Upper lobe of right lung (tissue), 1 donor: ENCODE measurements around the gene PAX1. TPM values are rescaled to one million over a fixed set of nuclear protein-coding genes. Genes with fewer than 3 reads are reported as not detected.

Experiments
- ATAC-seq: fragments of 200-7000 bp; cut with Tn5 transposase; one replicate; pipeline ENCODE4 v1.9.1; 2020; ENCODE audit warnings: mild to moderate bottlenecking, moderate library complexity
- DNase-seq: peaks from one replicate; pipeline ENCODE4 v3.0.0-alpha.2; 2020
- H3K27ac ChIP-seq: fragments of 200-600 bp; one replicate; pipeline ENCODE4 v1.8.0; 2022
- H3K27me3 ChIP-seq: fragments of 200-600 bp; one replicate; pipeline ENCODE4 v1.8.0; 2022; ENCODE audit warnings: mild to moderate bottlenecking
- H3K36me3 ChIP-seq: fragments of 200-600 bp; one replicate; pipeline ENCODE4 v1.8.0; 2022
- H3K4me1 ChIP-seq: fragments of 200-600 bp; one replicate; pipeline ENCODE4 v1.8.0; 2022
- H3K4me3 ChIP-seq: fragments of 200-600 bp; one replicate; pipeline ENCODE4 v1.8.0; 2022; ENCODE audit warnings: mild to moderate bottlenecking
- H3K9me3 ChIP-seq: fragments of 200-600 bp; one replicate; pipeline ENCODE4 v1.8.0; 2022
- intact Hi-C: fragments of 100-400 bp; cut with DNase I; formaldehyde crosslinking; loops from one replicate; pipeline ENCODE4 v1.11.0; 2022
- total RNA-seq: library from RNA; stranded (reverse); fragmentation: NEBNext Ultra II Directional; extraction: Animal tissue kit (Norgen Biotek cat#: 25700); gene quantifications from one replicate; pipeline ENCODE4 v1.2.1, GENCODE V29; 2021
- TF ChIP-seq, protein P1 (sequence below): fragments of 200-600 bp; IDR thresholded peaks from one replicate; pipeline ENCODE4 v1.8.0; 2022; ENCODE audit warnings: antibody characterized with exemption
- donor health status: DM: no; HTN: yes; CAD: no; lungs with severe emphysema.

PAX1 gene
- total RNA-seq, 1 donor from 2014 or later: not detected

DNA sequence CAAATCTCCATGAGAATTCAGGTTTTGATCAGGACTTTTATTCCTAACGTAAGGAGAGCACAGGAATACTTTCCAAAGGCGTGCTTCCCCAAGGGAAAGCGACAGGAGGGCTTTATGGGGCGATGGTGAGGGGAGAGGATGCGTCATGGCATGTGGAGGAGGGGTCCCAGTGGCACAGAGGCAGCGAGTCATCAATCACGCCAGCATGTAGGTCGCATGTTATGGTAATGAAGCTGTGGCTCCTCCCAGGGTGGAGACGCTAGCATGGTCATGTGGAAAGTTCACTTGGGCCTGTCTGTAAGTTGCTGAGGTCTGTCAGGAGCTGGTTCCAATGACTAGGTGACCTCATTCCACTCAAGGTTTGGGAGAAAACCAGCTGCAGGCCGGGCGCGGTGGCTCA, 35.3 kb upstream of the PAX1 start:
- intact Hi-C loops: no loop called here
- Histone ChIP-seq H3K27ac (no peak overlapping the region), H3K4me3 (no peak overlapping the region), H3K9me3 (no peaks in the 10 kb centered on the region), H3K36me3 (no peaks in the 10 kb centered on the region), H3K27me3 (no peaks in the 10 kb centered on the region), H3K4me1 (no peaks in the 10 kb centered on the region)
- DNase-seq (no peak), ATAC-seq (no peak)
- TF ChIP-seq, protein P1, sequence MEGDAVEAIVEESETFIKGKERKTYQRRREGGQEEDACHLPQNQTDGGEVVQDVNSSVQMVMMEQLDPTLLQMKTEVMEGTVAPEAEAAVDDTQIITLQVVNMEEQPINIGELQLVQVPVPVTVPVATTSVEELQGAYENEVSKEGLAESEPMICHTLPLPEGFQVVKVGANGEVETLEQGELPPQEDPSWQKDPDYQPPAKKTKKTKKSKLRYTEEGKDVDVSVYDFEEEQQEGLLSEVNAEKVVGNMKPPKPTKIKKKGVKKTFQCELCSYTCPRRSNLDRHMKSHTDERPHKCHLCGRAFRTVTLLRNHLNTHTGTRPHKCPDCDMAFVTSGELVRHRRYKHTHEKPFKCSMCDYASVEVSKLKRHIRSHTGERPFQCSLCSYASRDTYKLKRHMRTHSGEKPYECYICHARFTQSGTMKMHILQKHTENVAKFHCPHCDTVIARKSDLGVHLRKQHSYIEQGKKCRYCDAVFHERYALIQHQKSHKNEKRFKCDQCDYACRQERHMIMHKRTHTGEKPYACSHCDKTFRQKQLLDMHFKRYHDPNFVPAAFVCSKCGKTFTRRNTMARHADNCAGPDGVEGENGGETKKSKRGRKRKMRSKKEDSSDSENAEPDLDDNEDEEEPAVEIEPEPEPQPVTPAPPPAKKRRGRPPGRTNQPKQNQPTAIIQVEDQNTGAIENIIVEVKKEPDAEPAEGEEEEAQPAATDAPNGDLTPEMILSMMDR: no peak

DNA sequence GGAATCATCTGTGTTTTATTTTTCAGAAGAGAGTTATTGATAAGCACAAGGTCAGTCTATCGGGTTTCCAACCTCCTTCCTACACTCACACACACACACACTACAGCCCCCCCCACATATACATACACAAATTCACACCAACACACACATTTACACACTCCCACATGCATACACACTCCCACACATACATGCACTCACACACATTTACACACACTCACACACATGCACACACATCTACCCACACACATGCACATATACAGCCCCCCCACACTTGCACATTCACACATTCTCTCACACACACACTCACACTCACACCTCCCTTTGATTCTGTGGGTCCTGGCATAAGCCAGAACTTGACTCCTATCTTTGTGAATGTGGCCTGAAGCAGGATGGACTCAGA, 34.5 kb upstream of the PAX1 start:
- H3K4me3 ChIP-seq: no peak overlapping the region

DNA sequence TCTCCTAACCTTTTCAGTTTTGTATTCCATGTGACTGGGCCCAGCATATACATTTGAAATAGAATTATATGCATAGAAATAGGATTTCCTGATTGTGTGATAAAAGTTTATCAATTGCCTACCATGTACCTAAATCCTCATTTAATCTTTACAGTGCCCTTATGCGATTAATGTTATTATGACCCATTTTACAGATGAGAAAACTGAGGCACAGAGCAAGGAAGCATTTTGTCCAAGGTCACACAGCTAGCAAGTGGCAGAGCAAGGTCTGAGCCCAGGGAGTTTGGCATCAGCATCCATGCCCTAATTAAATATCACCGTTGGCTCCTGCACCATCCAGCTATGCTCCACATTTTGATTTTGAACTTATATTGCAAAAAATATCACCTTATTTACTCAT, 28.2 kb upstream of the PAX1 start:
- ATAC-seq (no peak), DNase-seq (no peak)
- H3K36me3 ChIP-seq: no peaks in the 10 kb centered on the region
- H3K9me3 ChIP-seq: no peaks in the 10 kb centered on the region
- intact Hi-C loops: no loop called here
- no peaks in the 10 kb centered on the region for H3K4me1 ChIP-seq
- no peak overlapping the region for H3K27ac ChIP-seq
- TF ChIP-seq, protein P1: no peak
- no peaks in the 10 kb centered on the region for H3K27me3 ChIP-seq
- H3K4me3 ChIP-seq: no peak overlapping the region

More for the DNA sequence above, 34.5 kb upstream of the PAX1 start:
- no peaks in the 10 kb centered on the region for H3K27me3 ChIP-seq
- no peaks in the 10 kb centered on the region for H3K4me1 ChIP-seq
- intact Hi-C loops: no loop called here
- H3K36me3 ChIP-seq: no peaks in the 10 kb centered on the region
- no peaks in the 10 kb centered on the region for H3K9me3 ChIP-seq
- DNase-seq: no peak
- no peak overlapping the region for H3K27ac ChIP-seq
- ATAC-seq: no peak
- TF ChIP-seq, protein P1: no peak

DNA sequence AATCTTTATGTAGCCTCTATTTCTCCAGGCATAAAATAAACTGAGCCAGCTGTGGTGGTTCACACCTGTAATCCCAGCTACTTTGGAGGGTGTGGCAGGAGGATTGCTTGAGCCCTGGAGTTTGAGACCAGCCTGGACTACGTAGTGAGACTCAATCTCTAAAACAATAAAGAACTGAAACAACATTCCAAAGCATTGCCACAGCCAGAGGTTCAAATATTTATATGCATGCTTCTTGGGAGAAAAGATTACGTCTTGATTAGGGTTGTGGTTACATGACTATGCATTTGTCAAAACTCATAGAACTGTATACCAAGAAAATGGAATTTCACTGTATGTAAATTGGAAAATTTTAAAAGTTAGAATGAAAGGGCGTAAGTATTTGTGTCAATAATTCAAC, 27.7 kb upstream of the PAX1 start:
- no peak overlapping the region for H3K27ac ChIP-seq
- intact Hi-C loops: no loop called here
- H3K4me1 ChIP-seq: no peaks in the 10 kb centered on the region
- no peaks in the 10 kb centered on the region for H3K36me3 ChIP-seq
- H3K9me3 ChIP-seq: no peaks in the 10 kb centered on the region
- no peak for DNase-seq
- ATAC-seq: no peak
- H3K4me3 ChIP-seq: no peak overlapping the region
- TF ChIP-seq, protein P1: no peak
- no peaks in the 10 kb centered on the region for H3K27me3 ChIP-seq

DNA sequence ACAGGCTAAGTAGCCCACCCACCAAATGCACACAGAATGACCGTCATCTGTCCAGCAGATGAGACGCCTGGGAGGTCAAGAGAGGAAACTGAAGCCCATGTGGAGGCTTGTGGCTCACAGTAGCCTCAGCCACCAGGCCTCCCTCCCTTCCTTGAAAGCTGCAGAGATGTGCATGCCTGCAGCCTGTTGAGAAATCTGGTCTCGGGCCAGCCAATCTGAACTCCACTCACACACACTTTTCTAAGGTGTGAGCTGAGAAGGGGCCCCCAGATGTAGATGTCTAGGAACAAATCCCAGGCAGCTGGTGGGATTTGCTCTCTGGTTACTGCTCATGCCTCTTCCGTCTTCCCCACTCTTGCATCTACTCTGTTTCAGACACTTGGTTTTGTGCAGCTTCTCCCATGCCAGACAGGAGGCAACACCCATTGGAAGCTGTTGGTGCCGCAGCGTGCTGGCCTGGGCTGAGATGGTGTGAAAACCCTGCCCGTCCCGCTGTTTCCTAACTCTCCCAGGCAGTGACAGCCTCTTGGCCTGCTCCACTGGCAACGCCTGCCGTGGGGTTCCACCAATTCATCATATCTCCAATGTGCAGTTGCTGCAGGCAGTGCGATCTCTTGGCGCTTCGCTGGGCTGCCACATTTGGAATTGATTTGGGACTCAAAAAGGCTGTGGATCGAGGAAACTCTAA, 24.1 kb upstream of the PAX1 start:
- intact Hi-C loops: no loop called here
- no peaks in the 10 kb centered on the region for H3K27me3 ChIP-seq
- no peak overlapping the region for H3K27ac ChIP-seq
- no peaks in the 10 kb centered on the region for H3K4me1 ChIP-seq
- TF ChIP-seq, protein P1: no peak
- DNase-seq (no peak), ATAC-seq (peak; percentile 43)
- no peaks in the 10 kb centered on the region for H3K36me3 ChIP-seq
- H3K4me3 ChIP-seq: peak overlapping the region; percentile 8
- H3K9me3 ChIP-seq: no peaks in the 10 kb centered on the region

DNA sequence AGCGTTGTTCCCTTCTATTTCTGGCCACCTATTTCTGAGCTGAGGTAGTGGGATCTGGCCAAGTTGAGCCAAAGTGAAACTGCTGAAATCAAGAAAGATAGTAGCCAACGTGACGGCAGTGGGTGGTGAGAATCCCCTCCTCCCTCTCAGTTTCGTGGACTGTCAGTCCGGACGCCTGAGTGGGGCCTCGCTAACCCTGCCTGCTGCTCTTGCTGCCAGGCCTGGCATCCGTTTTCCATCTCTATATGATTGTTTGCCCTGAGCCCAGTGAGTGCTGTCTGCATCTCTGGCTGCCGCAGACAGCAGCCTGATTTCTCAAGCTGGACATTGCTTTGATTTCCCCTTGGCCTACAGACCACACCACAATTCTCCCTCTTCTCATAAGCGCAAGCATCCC, 23.5 kb upstream of the PAX1 start:
- no peak for DNase-seq
- TF ChIP-seq, protein P1: no peak

More for the DNA sequence above, 23.5 kb upstream of the PAX1 start:
- Histone ChIP-seq H3K9me3 (no peaks in the 10 kb centered on the region), H3K4me3 (peak overlapping the region; percentile 8), H3K4me1 (no peaks in the 10 kb centered on the region), H3K27ac (no peak overlapping the region), H3K36me3 (no peaks in the 10 kb centered on the region), H3K27me3 (no peaks in the 10 kb centered on the region)
- intact Hi-C loops: no loop called here
- no peak for ATAC-seq
